ENCODE data around the gene CCDC197.
A peak's percentile ranks its signal among the peaks of the same experiment; 100 is the strongest.

The CCDC197 gene

GRCh38 chr14:93975791-93976476 is 21.2 kb upstream of the CCDC197 start:
- H3K4me3 ChIP-seq (ENCODE audit: low read length, poor library complexity, severe bottlenecking): no peak overlapping the region
- no peak for TF ChIP-seq EZH2phosphoT487 (IDR thresholded peaks at IDR 0.05; ENCODE audit: borderline replicate concordance)
- TF ChIP-seq CTCF (conservative IDR thresholded peaks at IDR 0.05; ENCODE audit: low read length): no peak
- no peaks in the 10 kb centered on the region for H3K36me3 ChIP-seq (ENCODE audit: insufficient read depth, low read length)
- H3F3A ChIP-seq (ENCODE audit: low read depth): no peaks in the 10 kb centered on the region
- H3K79me2 ChIP-seq (ENCODE audit: insufficient read depth, low read length): no peaks in the 10 kb centered on the region
- no peaks in the 10 kb centered on the region for H4K20me1 ChIP-seq (ENCODE audit: insufficient read depth, low read length, poor library complexity, severe bottlenecking)
- peaks cover 82% of the 10 kb centered on the region for H3K27me3 ChIP-seq (ENCODE audit: insufficient read depth, low read length, poor library complexity, severe bottlenecking)
- H3K4me2 ChIP-seq (ENCODE audit: low read depth, low read length, poor library complexity, severe bottlenecking): peak overlapping the region; percentile 19
- H2AFZ ChIP-seq (ENCODE audit: low read length): no peak overlapping the region
- no peaks in the 10 kb centered on the region for H3K9me3 ChIP-seq (ENCODE audit: insufficient read depth, low read depth, low read length)
- peaks cover 16% of the 10 kb centered on the region for H3K4me1 ChIP-seq (ENCODE audit: insufficient read depth, low read length, poor library complexity, severe bottlenecking)
- H3K9me2 ChIP-seq (replicated peaks; ENCODE audit: low read depth, low read length): no peaks in the 10 kb centered on the region
- no peak overlapping the region for H3K9ac ChIP-seq (ENCODE audit: low read depth, low read length, poor library complexity, severe bottlenecking)

GRCh38 chr14:93976477-93977057 is 20.5 kb upstream of the CCDC197 start, which contains the start of gene ASB2:
Gene ASB2 (minus strand): TSS chr14:93976570. CDS start chr14:93964539, 12,031 bp downstream.
- no peaks in the 10 kb centered on the region for H3F3A ChIP-seq (ENCODE audit: low read depth)
- H3K4me2 ChIP-seq (ENCODE audit: low read depth, low read length, poor library complexity, severe bottlenecking): peak within 1 kb of the TSS; percentile 19
- H3K9me2 ChIP-seq (replicated peaks; ENCODE audit: low read depth, low read length): no peaks in the 10 kb centered on the region
- no peak within 1 kb of the TSS for H2AFZ ChIP-seq (ENCODE audit: low read length)
- H4K20me1 ChIP-seq (ENCODE audit: insufficient read depth, low read length, poor library complexity, severe bottlenecking): no peaks in the 10 kb centered on the region
- no peaks in the 10 kb centered on the region for H3K36me3 ChIP-seq (ENCODE audit: insufficient read depth, low read length)
- H3K9ac ChIP-seq (ENCODE audit: low read depth, low read length, poor library complexity, severe bottlenecking): no peak within 1 kb of the TSS
- H3K9me3 ChIP-seq (ENCODE audit: insufficient read depth, low read depth, low read length): no peaks in the 10 kb centered on the region
- H3K4me3 ChIP-seq (ENCODE audit: low read length, poor library complexity, severe bottlenecking): no peak within 1 kb of the TSS
- H3K4me1 ChIP-seq (ENCODE audit: insufficient read depth, low read length, poor library complexity, severe bottlenecking): peaks cover 13% of the 10 kb centered on the region
- TF ChIP-seq EZH2phosphoT487 (IDR thresholded peaks at IDR 0.05; ENCODE audit: borderline replicate concordance) (no peak), CTCF (conservative IDR thresholded peaks at IDR 0.05; ENCODE audit: low read length) (no peak)
- peaks cover 89% of the 10 kb centered on the region for H3K27me3 ChIP-seq (ENCODE audit: insufficient read depth, low read length, poor library complexity, severe bottlenecking)
- H3K79me2 ChIP-seq (ENCODE audit: insufficient read depth, low read length): no peaks in the 10 kb centered on the region

- Histone ChIP-seq H3K27me3 (ENCODE audit: insufficient read depth, low read length, poor library complexity, severe bottlenecking) (peaks cover 92% of the 10 kb centered on the region), H4K20me1 (ENCODE audit: insufficient read depth, low read length, poor library complexity, severe bottlenecking) (no peaks in the 10 kb centered on the region), H3K36me3 (ENCODE audit: insufficient read depth, low read length) (no peaks in the 10 kb centered on the region), H3K4me3 (ENCODE audit: low read length, poor library complexity, severe bottlenecking) (no peak overlapping the region), H3K9me3 (ENCODE audit: insufficient read depth, low read depth, low read length) (no peaks in the 10 kb centered on the region), H3K4me1 (ENCODE audit: insufficient read depth, low read length, poor library complexity, severe bottlenecking) (peaks cover 13% of the 10 kb centered on the region), H2AFZ (ENCODE audit: low read length) (no peak overlapping the region), H3K79me2 (ENCODE audit: insufficient read depth, low read length) (no peaks in the 10 kb centered on the region), H3K9ac (ENCODE audit: low read depth, low read length, poor library complexity, severe bottlenecking) (no peak overlapping the region), H3K9me2 (replicated peaks; ENCODE audit: low read depth, low read length) (no peaks in the 10 kb centered on the region), H3K4me2 (ENCODE audit: low read depth, low read length, poor library complexity, severe bottlenecking) (no peak overlapping the region), H3F3A (ENCODE audit: low read depth) (no peaks in the 10 kb centered on the region)
- TF ChIP-seq EZH2phosphoT487 (IDR thresholded peaks at IDR 0.05; ENCODE audit: borderline replicate concordance) (no peak), CTCF (conservative IDR thresholded peaks at IDR 0.05; ENCODE audit: low read length) (no peak)
These were observed 19.9 kb upstream of the CCDC197 start for GRCh38 chr14:93977171-93977570.

Measured in Loucy (cell line).